ENCODE data around the gene ATP5PF.

DNA sequence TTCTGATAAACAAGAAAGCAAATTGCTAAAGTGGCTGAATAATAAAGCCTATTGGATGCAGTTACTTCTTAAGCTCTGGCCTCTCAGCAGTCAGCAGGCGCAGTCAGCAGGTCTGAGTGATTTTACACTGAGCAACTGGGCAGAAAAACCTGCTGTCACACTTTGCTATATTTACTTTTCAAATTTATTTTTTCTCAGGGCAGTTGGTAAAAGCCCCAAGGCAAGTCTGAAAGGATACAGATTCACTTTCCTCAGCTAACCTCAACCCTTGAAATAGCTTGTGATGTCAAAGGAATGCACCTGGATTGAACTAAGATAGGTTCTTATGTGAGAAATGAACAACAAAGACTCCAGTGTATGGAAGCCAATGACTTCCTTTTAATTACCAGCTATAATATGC, 34.0 kb downstream of the ATP5PF start:
- TF ChIP-seq, protein P1, sequence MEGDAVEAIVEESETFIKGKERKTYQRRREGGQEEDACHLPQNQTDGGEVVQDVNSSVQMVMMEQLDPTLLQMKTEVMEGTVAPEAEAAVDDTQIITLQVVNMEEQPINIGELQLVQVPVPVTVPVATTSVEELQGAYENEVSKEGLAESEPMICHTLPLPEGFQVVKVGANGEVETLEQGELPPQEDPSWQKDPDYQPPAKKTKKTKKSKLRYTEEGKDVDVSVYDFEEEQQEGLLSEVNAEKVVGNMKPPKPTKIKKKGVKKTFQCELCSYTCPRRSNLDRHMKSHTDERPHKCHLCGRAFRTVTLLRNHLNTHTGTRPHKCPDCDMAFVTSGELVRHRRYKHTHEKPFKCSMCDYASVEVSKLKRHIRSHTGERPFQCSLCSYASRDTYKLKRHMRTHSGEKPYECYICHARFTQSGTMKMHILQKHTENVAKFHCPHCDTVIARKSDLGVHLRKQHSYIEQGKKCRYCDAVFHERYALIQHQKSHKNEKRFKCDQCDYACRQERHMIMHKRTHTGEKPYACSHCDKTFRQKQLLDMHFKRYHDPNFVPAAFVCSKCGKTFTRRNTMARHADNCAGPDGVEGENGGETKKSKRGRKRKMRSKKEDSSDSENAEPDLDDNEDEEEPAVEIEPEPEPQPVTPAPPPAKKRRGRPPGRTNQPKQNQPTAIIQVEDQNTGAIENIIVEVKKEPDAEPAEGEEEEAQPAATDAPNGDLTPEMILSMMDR (tag by site-specific recombination; IDR thresholded peaks at IDR 0.05), result no peak
- no peak for TF ChIP-seq ZNF623 (tag by site-specific recombination; IDR thresholded peaks at IDR 0.05)
- TF ChIP-seq ZNF274 (IDR thresholded peaks at IDR 0.05; ENCODE audit: low read length), result no peak
- no peak for TF ChIP-seq ZNF274 (tag by site-specific recombination; IDR thresholded peaks at IDR 0.05; ENCODE audit: borderline replicate concordance)
- TF ChIP-seq ZNF239 (tag by site-specific recombination; IDR thresholded peaks at IDR 0.05), result no peak
- TF ChIP-seq, protein P2, sequence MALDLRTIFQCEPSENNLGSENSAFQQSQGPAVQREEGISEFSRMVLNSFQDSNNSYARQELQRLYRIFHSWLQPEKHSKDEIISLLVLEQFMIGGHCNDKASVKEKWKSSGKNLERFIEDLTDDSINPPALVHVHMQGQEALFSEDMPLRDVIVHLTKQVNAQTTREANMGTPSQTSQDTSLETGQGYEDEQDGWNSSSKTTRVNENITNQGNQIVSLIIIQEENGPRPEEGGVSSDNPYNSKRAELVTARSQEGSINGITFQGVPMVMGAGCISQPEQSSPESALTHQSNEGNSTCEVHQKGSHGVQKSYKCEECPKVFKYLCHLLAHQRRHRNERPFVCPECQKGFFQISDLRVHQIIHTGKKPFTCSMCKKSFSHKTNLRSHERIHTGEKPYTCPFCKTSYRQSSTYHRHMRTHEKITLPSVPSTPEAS (tag by site-specific recombination; IDR thresholded peaks at IDR 0.05), result no peak
- TF ChIP-seq, protein P3, sequence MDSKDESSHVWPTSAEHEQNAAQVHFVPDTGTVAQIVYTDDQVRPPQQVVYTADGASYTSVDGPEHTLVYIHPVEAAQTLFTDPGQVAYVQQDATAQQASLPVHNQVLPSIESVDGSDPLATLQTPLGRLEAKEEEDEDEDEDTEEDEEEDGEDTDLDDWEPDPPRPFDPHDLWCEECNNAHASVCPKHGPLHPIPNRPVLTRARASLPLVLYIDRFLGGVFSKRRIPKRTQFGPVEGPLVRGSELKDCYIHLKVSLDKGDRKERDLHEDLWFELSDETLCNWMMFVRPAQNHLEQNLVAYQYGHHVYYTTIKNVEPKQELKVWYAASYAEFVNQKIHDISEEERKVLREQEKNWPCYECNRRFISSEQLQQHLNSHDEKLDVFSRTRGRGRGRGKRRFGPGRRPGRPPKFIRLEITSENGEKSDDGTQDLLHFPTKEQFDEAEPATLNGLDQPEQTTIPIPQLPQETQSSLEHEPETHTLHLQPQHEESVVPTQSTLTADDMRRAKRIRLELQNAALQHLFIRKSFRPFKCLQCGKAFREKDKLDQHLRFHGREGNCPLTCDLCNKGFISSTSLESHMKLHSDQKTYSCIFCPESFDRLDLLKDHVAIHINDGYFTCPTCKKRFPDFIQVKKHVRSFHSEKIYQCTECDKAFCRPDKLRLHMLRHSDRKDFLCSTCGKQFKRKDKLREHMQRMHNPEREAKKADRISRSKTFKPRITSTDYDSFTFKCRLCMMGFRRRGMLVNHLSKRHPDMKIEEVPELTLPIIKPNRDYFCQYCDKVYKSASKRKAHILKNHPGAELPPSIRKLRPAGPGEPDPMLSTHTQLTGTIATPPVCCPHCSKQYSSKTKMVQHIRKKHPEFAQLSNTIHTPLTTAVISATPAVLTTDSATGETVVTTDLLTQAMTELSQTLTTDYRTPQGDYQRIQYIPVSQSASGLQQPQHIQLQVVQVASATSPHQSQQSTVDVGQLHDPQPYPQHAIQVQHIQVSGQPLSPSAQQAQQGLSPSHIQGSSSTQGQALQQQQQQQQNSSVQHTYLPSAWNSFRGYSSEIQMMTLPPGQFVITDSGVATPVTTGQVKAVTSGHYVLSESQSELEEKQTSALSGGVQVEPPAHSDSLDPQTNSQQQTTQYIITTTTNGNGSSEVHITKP (tag by site-specific recombination; IDR thresholded peaks at IDR 0.05), result no peak
- TF ChIP-seq, protein P4, sequence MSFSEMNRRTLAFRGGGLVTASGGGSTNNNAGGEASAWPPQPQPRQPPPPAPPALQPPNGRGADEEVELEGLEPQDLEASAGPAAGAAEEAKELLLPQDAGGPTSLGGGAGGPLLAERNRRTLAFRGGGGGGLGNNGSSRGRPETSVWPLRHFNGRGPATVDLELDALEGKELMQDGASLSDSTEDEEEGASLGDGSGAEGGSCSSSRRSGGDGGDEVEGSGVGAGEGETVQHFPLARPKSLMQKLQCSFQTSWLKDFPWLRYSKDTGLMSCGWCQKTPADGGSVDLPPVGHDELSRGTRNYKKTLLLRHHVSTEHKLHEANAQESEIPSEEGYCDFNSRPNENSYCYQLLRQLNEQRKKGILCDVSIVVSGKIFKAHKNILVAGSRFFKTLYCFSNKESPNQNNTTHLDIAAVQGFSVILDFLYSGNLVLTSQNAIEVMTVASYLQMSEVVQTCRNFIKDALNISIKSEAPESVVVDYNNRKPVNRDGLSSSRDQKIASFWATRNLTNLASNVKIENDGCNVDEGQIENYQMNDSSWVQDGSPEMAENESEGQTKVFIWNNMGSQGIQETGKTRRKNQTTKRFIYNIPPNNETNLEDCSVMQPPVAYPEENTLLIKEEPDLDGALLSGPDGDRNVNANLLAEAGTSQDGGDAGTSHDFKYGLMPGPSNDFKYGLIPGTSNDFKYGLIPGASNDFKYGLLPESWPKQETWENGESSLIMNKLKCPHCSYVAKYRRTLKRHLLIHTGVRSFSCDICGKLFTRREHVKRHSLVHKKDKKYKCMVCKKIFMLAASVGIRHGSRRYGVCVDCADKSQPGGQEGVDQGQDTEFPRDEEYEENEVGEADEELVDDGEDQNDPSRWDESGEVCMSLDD (tag by site-specific recombination; IDR thresholded peaks at IDR 0.05), result no peak
- TF ChIP-seq TRIM28 (IDR thresholded peaks at IDR 0.05; ENCODE audit: borderline replicate concordance, low read length), result no peak
- TF ChIP-seq ZNF221 (tag by site-specific recombination; IDR thresholded peaks at IDR 0.05; ENCODE audit: borderline replicate concordance), result no peak
- no peak for TF ChIP-seq KLF9 (tag by site-specific recombination; IDR thresholded peaks at IDR 0.05; ENCODE audit: low read depth)
